Measurements from ENCODE around the gene WDR35. TPM values are rescaled to one million over a fixed set of nuclear protein-coding genes. Genes with fewer than 3 reads are reported as not detected.
A peak's percentile ranks its signal among the peaks of the same experiment; 100 is the strongest.

Gene WDR35
- total and polyA plus RNA-seq, 3 donors from 2014 or later, result 18.5 to 24.9 (median 23.6) TPM

DNA sequence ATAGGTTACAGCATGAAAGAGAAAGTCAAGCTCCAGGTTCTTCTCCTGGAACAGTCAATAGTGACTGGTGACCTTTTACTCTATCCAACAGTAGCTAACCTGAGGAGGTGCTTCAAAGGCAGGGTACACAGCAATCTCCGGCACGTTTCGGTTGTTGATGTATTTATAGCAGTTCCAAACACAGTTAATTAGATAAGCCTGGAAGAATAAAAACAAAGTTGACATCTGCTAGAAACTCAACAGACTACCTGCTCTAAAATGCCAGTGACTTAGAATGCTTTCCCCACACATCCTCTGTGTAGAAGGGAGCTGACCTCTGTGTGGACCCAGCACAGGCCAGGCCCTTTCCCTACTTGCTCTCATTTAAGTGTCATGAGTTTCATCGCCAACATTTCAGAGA lies 44.3 kb upstream of the WDR35 start:
- TF ChIP-seq, protein P1, sequence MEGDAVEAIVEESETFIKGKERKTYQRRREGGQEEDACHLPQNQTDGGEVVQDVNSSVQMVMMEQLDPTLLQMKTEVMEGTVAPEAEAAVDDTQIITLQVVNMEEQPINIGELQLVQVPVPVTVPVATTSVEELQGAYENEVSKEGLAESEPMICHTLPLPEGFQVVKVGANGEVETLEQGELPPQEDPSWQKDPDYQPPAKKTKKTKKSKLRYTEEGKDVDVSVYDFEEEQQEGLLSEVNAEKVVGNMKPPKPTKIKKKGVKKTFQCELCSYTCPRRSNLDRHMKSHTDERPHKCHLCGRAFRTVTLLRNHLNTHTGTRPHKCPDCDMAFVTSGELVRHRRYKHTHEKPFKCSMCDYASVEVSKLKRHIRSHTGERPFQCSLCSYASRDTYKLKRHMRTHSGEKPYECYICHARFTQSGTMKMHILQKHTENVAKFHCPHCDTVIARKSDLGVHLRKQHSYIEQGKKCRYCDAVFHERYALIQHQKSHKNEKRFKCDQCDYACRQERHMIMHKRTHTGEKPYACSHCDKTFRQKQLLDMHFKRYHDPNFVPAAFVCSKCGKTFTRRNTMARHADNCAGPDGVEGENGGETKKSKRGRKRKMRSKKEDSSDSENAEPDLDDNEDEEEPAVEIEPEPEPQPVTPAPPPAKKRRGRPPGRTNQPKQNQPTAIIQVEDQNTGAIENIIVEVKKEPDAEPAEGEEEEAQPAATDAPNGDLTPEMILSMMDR (IDR thresholded peaks at IDR 0.05), result no peak
- no peak for TF ChIP-seq POLR2A (IDR thresholded peaks at IDR 0.05)
- Histone ChIP-seq H3K27me3 (no peaks in the 10 kb centered on the region), H3K27ac (no peak overlapping the region), H3K4me1 (peaks cover 24% of the 10 kb centered on the region), H3K36me3 (ENCODE audit: low read depth, missing control alignments) (no peaks in the 10 kb centered on the region), H3K4me3 (no peak overlapping the region), H3K9me3 (no peaks in the 10 kb centered on the region)
- 67 to 75% methylated on average over 4 of the region's 4 CpGs for WGBS, 2 donors
- no peak for DNase-seq
- intact Hi-C loops (cut with DNase I; ENCODE audit: low total_unique reads), result no loop called here

DNA sequence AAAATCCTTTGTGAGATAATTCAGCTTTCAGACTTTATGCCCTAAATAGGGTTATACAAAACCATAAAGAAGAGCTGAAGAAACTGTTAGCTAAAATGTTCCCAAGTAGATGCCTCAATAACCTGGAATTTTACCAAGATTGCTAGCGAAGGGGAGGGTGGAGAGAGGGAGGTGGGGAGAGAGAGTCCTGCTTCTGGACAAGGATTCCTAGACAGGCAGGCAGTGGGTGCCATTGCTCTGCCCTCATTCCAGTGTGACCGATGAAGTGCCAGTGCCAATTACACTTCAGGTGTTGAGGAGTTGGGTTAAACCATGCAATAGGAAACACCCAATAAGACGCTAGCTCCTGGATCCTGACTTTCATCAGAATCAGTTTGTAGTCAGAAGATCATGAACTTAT lies 43.4 kb upstream of the WDR35 start:
- Histone ChIP-seq H3K4me1 (peaks cover 24% of the 10 kb centered on the region), H3K27me3 (no peaks in the 10 kb centered on the region), H3K36me3 (ENCODE audit: low read depth, missing control alignments) (no peaks in the 10 kb centered on the region), H3K4me3 (no peak overlapping the region), H3K27ac (no peak overlapping the region), H3K9me3 (no peaks in the 10 kb centered on the region)
- no peak for DNase-seq
- intact Hi-C loops (cut with DNase I; ENCODE audit: low total_unique reads), result no loop called here
- WGBS, 2 donors, result 74 to 78% methylated on average over 3 of the region's 3 CpGs
- TF ChIP-seq, protein P1 (IDR thresholded peaks at IDR 0.05), result no peak
- TF ChIP-seq POLR2A (IDR thresholded peaks at IDR 0.05), result no peak

DNA sequence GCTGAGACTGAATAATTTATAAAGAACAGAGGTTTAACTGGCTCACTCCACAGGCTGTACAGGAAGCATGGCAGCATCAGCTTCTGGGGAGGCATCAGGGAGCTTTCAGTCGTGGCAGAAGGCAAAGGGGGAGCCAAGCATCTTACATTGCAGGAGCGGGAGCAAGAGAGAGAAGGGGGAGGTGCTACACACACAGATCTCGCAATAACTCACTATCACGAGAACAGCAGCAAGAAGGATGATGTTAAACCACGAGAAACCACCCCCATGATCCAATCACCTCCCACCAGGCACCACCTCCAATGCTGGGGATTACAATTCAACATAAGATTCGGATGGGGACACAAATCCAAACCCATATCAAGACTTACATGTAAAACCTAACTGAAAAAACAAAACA lies 40.3 kb upstream of the WDR35 start:
- 87 to 94% methylated on average over 6 of the region's 6 CpGs for WGBS, 2 donors
- intact Hi-C loops (cut with DNase I; ENCODE audit: low total_unique reads), result no loop called here
- no peaks in the 10 kb centered on the region for H3K36me3 ChIP-seq (ENCODE audit: low read depth, missing control alignments)
- no peak overlapping the region for H3K27ac ChIP-seq
- H3K9me3 ChIP-seq, result no peaks in the 10 kb centered on the region
- no peak overlapping the region for H3K4me3 ChIP-seq
- H3K27me3 ChIP-seq, result no peaks in the 10 kb centered on the region
- no peak for DNase-seq
- peaks cover 8% of the 10 kb centered on the region for H3K4me1 ChIP-seq
- TF ChIP-seq POLR2A (IDR thresholded peaks at IDR 0.05), result no peak
- TF ChIP-seq, protein P1 (IDR thresholded peaks at IDR 0.05), result no peak

DNA sequence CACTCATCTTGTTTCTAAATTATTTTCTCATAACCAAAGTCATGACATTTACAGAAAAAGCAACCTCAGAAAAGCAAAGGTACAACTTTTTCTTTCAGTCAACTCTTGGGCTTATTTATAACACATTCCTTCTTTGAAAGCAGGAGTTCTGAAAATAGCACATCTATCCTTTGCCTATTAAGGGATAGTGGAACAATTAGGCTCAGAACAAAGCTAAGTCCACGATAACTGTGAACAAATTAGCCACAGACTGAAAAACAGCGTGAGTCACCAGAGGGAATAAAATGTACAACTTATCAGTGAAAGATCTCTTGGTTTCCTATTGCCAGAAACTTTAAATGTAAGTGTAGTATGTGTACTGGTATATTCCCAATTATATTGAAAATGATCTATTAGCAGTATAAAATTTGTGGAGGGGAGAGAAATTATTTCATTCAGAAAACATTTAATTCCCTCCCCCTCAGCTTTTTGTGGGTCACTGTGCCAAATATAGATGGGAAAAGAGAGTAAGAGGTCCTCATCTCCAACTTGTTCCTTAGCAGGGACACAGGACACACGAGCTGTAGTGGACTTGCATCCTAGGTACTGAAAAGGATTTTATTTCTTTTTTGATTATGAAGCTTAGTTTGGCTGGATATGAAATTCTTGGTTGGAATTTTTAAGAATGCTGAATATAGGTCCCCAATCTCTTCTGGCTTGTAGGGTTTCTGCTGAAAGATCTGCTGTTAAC lies 38.0 kb upstream of the WDR35 start:
- Histone ChIP-seq H3K27me3 (no peaks in the 10 kb centered on the region), H3K27ac (peak overlapping the region in 1 of 2 donors; percentile 26), H3K4me3 (no peak overlapping the region), H3K36me3 (ENCODE audit: low read depth, missing control alignments) (no peaks in the 10 kb centered on the region), H3K4me1 (no peaks in the 10 kb centered on the region), H3K9me3 (no peaks in the 10 kb centered on the region)
- TF ChIP-seq, protein P1 (IDR thresholded peaks at IDR 0.05), result no peak
- no peak for TF ChIP-seq POLR2A (IDR thresholded peaks at IDR 0.05)
- DNase-seq, result no peak
- intact Hi-C loops (cut with DNase I; ENCODE audit: low total_unique reads), result no loop called here
- 59 to 61% methylated on average over 3 of the region's 3 CpGs for WGBS, 2 donors

DNA sequence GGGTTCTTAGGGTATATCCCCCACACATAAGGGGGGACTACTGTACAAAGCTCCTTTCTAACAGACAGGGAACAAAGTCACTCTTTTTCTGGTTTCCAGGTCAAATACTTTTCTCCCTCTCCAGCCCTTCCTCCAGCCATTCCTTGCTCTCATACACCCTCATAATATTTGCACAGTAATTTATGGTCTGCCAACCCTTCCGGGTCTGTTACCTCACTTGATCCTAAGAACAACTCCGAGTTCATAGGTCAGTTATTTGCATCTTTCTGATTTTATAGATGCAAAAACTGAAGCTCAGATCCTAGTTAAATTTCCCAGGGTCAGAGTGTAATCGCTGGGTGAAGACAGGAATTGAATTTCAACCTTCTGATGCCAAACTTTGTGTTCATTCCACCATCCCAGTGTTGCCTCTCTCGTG lies 37.4 kb upstream of the WDR35 start:
- H3K4me3 ChIP-seq, result no peak overlapping the region
- H3K27me3 ChIP-seq, result no peaks in the 10 kb centered on the region
- H3K36me3 ChIP-seq (ENCODE audit: low read depth, missing control alignments), result no peaks in the 10 kb centered on the region
- no peak for TF ChIP-seq POLR2A (IDR thresholded peaks at IDR 0.05)
- TF ChIP-seq, protein P1 (IDR thresholded peaks at IDR 0.05), result no peak
- H3K9me3 ChIP-seq, result no peaks in the 10 kb centered on the region
- intact Hi-C loops (cut with DNase I; ENCODE audit: low total_unique reads), result no loop called here
- peak overlapping the region in 1 of 2 donors; percentile 26 for H3K27ac ChIP-seq
- no peaks in the 10 kb centered on the region for H3K4me1 ChIP-seq
- 63 to 72% methylated on average over 4 of the region's 4 CpGs for WGBS, 2 donors
- DNase-seq, result no peak

Measured in testis (tissue), 3 donors.